GM19328 (cell line): ENCODE measurements around the gene UBL7.

Experiments used
- ATAC-seq: cut with Tn5 transposase; IDR thresholded peaks from one replicate; pipeline ENCODE4 v1.9.1; 2021; ENCODE audit warnings: mild to moderate bottlenecking, moderate library complexity; ENCODE audit not compliant: unreplicated experiment

Gene UBL7

DNA sequence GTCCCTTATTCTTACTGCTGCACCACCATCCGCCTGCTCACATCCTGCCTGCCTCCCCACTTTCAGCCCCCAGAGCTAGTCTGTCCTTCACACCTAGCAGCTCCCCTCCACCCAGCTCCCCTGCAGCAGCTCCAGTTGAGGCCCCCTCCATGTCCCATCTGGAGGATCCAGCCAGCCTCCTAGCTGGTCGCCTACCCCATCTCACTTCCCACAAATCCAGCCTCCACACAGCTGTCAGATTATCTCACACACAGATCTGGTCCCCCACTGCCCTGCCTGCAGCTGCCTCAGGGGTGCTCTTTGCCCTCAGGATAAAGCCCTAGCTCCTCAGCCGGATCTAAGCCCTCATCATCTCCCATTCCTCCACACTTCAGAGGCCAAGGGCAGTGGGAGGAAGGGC lies 18.4 kb downstream of the UBL7 start:
- no peak for ATAC-seq

DNA sequence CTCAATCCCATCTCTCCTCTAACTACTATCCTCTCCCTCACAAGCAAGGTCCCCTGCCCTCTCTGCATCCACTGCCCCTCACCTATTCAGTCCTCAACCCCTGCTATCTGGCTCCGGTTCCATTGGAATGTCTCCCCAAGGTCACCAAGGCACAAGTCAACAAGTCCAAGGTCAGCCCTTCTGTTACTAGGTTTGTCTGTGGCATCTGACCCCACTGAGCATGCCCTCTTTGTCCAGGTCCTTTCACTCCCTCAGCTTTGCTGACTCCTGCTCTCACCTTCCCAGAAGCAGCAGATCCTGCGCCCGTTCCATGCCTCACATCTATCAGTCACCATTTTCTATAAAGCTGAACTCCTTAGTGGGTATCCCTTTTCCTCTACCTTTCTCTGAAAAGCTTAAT lies 18.9 kb downstream of the UBL7 start:
- no peak for ATAC-seq

DNA sequence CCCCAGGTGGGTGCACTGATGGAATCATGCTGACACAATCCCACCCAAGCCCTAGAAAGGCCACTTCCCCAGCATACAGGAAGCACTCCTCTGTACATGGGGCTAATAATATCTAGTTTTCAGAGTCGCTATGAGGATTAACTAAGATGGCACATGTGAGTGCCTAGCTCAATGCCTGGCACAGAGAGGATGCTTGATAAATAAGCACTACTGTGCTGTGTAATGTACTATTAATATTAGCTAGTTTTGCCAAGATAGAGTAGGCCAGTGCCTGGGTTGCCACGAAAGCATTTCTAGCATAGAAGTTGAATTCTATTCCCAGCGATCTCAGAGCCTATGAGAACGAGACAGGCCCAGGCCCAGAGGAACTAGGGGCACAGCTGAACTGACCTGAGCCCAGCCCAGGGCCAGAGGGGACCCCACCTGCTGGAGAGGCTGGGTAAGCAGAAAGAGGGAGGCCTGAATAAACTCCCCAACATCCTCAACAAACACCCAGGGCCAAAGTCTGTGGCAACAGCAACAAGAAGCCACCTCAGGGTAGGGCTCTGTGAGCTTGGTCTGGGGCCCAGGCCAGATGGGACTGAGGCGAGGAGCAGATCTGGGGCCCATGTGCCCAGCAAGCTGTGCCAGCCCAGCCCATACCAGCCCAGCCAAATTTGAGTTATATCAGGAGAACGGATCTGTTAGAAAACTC lies 19.6 kb downstream of the UBL7 start:
- no peak for ATAC-seq

DNA sequence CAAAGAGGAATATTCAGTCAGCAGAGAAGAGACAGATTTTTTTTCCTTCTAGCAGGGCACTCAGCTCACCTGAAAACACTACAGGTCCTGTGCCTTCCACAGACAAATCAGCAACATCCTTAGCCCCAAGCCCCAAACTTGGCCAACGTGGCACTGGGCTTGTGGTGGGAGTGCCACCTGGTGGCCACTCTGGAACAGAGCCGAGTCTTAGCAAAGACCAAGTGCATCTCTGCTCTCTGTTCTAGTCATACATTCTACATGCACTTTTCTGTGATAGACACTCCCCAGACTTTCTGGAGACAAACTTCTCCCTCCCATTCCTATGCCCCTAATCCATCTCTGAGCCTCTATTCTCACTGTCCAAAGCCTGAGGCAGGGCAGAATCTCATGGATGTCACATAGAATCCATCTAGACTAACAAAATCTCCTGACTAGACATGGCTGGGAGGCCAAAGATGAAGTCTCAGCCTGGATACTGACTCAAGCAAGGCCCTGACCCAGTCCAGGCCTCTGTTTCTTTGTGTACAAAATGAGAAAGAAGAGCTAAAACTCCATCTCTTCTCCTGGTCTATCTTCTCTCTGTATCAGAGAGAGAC lies 22.1 kb downstream of the UBL7 start:
- ATAC-seq, result no peak

DNA sequence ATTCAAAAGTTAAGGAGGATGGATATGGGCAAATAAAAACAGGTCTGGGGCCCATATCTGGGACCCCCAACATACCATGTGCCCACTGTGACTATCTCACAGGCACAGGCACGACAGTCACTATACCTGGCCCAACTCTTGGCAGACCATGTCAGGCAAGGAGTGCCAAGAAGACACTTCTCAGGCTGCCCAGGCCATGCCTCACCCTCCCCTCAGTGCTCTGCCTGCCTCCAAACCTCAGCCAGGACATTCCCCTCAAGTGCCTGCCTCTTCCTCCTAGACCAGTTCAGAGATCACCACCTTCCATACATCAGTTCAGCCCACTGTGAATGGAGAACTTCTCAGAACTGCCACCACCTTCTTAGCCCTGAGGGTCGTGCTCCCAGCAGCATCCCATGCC lies 22.8 kb downstream of the UBL7 start:
- ATAC-seq, result no peak

DNA sequence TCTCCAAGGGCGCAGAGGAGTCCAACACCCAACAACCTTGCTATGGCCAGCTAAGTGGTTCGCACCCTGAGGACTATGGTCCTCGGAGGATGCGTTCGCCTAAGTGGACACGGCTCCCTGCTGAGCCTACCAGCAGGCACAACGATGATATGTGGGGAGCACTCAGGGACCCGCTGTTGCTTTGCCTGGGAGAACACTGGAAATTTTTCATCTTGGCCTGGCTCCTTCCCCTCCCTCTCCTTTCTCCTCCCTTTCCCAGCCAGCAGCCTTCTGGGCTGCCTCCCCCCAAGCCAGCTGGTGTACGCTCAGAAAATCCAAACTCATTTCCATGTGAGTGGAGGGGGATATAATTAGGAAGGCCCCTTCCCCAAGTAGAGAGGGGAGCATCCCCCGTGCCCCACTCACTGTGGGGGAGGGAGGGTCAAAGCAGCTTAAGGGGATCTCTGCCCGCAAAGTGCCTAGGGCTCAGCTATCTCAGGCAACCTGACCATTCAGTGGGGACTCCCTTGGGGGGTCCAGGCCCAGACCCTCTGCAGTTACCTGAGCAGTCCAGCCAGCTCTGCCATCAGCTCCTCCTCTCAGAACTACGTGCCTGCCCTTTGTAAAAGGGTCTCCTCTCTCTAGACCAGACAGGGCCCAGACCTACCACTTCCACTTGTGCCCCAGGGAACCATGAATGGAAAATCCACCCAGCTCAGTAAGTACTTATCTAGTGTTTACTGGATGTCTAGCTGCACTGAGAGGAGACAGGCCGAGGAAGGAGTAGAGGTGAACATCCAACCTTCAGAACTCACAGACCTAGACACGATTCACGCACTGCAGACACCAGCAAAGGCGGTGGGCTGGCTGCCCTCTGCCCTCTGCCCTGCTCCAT lies 26.5 kb downstream of the UBL7 start:
- ATAC-seq, result peak; percentile 18

DNA sequence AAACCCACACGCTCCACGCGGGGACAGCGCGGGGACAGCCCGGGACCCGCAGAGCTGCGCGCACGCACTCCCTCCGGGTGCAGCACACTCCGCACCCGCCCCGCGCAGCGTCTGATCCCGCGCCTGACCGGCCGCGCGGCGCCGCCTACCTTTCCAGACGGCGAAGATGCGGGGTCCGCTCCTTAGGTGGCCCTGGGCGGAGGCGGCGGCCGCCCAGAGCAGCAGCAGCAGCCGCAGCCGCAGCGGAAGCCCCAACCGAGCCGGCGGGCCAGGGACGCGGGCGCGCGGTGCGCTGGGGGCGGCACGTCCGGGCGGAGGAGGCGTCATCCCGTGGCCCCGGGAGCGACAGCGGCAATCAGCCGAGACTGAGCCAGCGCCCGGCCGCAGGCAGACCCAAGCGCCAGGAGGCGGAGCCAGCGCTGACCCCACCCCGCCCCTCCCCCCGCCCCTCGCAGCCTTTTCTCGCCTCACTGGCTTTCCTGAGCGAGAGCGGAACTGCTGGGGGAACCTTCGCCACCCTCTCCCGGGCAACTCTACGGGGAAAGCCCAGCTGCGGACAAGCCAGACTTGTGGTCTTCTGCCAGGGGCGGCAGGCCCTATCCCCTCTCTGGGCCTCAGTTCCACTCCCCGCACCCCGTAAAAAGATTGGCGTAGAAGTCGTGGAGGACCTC lies 27.2 kb downstream of the UBL7 start, which contains the start of gene SEMA7A:
SEMA7A (minus strand) TSS at position 367 of the 671 bp plus-strand sequence; CDS start at position 327, 40 bp downstream.
- ATAC-seq, result peak; percentile 51

DNA sequence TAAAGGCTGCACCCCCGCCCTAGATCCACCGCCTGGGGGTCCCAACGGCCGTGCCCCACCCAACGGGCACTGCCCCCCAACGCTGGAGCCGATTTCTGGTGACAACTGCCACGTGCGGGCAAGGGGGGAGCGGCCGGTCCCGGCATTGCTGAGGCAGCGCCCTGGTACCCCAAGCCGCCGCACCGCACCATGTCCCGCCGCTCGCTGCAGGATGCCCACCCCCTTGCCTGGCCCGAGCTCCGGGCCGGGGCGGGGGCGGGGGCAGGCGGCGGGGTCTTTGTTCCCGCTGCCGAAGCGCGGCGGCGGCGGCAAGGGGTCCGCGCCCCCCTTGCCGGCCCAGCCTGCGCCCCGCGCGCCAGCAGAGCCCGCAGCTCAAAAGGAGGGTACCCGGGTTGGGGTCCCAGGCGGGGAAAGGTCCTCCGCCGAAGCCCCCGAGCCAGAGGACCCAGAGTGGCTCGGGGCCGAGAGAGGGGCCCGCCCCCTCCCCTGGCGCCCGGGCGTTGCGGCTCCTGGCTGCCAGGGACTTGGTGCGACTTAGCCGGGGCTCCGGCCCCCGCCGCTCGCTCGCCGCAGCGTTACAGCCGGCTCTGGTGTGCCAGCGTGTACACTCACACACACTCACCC lies 27.9 kb downstream of the UBL7 start:
- no peak for ATAC-seq

DNA sequence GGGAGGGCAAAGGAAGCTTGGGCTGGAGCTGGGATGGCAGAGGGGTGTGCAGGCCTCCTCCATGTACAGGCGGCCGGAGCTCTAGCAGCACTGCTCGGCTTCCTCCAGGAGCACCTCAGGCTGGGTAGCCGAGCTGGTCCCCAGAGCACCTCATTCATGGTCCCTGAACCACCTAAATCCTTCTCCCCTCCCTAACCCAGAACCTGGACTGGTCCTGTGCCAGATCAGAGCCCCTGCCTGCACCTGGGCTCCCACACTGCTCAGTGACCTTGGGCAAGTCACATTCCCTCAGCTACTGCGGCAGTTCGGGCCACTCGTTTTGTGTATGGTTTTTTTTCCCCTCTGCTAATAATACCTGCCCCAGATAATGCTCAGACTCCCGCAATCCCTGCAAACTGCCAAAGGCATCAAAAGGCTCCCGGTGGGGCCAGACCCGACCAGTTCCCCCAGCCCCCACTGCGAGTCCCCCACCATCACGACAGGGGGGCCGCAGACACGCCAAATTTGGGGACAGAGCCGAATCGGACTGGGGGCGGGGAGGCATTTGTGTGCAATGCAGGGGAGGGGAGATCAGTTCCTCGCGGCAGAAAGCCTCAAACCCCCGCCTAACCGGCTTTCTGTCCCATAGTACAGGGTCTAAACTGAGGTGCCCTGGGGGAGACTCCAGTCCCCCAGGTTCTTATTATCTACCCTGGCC lies 28.5 kb downstream of the UBL7 start:
- ATAC-seq, result no peak

DNA sequence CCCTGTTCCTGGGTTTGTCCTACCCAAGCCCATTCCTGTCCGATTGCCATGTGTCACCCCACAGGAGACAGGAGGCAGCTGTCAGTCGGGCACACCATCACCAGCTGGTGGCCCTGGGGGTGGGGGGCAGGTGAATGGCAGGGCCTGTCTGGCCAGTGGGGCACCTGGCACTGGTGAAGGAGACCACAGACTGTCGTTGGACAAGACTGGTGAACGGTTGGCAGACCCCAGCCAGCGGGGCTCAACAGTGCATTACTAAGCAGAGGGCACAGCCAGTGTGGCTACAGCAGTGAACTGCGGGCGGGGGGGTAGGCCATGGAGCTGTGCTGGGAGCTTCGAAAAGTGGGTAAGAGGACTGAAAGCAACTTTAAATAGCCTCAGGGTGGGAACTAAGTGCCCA lies 29.3 kb downstream of the UBL7 start:
- no peak for ATAC-seq

DNA sequence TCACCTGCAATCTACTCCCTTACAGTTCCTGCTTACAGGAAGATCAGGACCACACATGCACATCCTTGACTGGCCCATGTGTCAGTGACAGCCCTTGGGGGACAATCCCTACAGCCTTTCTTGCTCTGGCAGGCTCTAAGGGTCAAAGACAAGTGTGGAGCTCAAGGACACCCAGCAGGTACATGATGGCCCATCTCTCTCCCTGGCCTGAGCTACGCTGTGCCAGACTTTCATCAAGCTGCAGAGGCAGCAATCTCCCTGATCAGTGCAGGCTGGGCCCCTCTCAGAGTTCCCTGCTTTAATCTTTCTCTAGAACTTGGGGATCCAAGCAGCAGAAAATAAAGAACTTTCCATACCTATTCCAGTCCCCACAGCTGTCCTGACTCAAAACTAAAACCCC lies 29.8 kb downstream of the UBL7 start:
- ATAC-seq, result no peak

DNA sequence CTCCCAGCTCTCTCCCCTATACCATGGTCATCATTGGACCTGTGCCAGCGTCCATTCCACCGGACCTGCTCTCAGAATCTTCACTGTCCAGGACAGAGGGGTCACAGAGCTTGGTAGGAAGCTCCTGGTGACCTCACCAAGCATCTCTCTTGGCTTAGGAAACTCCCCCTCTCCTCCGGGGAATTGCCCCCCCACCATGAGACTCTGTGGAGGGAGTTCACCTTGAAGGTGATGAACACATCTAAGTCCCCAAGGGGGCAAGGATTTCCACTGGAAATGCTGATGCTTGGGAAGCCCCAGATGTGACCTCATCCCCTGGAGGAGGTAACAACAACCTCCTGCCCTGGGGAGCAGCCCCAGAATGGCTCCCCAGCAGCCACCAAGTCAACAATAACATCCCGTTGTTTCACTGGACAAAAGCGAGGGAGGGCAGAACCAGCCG lies 30.4 kb downstream of the UBL7 start:
- ATAC-seq, result no peak

DNA sequence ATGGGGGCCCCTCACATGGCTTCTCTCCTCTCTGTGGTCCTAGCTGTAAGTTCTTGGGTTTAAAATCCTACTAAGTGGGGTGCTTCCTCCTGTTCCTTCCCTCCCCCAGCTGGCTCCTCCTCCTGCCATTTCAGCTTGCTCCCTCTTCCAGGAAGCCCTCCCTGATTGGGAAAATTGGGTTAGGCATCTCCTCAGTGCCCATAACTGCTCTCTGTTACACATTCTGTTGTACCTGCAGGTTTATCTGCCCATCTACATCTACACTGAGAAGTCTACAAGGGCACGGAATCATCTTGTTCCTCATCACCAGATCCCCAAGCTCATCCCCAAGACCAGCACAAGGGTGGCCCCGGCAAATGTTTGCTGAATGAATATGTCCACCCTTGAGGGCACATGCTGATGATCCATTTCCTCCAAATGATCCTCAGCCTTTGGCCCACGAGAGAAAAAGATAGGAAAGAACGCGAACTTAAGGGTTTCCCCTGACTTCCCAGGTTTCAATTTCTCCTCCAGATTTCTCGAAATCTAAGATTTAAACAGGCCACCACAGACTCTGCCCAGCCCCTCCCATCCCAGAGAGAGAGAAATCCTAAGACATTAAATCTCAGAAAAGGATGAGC lies 31.1 kb downstream of the UBL7 start:
- no peak for ATAC-seq

DNA sequence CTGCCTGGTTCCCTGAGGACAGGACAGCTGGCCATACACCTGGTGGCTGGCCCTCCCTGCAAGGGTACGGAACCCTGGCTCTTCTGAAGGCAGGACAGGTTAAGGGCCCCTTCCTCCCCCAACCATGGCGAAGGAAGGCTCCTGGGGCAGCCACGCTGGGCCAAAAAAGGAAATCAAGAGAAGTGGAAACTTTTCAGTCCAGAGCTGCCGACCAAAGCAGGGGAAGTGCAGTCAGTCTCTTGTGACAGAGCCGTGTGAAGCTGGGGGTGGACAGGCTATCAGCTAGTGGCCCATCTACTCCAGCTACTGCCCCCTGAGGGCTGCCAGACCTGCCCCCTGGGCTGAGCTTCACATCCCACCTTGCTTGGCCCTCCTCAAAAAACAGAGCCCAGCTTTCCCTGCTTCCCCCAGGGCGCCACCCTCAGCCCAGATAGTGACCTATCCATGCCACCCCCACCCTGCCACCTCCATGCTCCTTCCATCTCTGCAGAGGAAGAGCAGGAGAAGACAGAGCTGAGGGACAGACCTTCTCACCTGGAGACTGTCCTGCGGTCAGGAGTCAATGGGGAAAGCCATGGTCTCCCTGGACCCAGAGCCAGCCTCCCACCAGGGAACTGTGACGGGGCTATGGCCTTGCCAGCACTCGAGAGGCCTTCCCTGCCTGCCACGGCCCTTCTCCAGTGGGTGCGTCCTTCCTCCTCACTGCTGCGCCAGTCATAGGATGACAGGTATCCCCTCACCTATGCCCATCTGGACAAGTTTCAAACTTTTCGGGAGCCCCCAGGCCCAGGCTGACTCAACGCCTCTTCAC lies 31.8 kb downstream of the UBL7 start:
- no peak for ATAC-seq

DNA sequence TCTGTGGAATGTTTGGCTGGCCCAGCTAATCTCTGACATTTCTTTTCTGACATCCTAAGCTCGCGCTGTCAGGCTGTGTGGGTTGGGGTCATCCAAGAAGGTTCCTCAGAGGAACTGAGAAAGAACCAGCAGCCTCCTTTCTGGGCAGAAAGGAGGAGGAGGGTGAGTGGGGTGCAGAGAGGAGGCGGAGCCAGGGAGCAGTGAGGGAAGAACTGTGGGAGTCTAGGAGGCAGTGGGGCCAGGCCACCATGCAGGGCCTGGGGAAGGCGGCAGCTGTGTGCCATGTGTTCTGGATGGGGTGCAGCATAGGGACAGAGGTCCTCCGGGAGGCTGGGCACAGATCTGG lies 32.5 kb downstream of the UBL7 start:
- ATAC-seq, result no peak

DNA sequence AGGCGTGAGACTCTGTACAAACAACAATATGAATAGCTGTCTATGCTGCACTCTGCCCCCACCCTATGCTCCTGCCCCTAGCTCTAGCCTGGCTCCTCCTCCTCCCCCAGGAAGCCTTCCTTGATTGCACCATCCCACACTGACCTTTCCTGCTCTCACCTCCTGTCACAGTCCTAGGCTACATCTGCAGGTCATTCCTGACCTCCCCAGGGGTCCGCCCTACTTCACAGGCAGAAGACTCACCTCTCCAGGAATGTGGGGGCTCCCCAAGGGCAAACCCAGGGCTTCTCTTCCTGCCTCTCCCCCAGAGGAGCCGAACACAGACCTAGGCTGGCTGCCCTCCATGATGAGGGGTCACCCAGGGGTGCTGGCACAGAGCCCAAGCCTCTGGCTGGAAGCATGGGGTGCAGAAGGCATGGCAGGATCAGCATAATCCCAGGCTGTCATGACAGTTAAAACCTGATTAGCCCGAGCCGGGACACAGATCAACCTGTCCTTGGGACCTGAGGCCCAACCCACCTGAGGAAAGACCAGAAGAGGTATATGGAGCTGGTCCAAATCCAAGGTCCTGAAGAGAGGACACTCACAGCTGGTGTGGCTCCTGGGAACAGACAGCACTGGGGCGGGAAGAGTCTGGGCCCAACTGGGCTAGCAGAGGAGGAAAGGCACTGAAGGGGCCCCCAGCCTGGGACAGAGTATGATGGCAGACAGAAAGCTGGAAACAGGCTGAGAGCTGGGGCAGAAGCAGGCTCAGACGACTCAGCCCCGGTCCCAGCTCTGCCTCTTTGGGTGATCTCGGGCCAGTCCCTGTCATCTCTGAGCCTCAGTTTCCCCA lies 33.1 kb downstream of the UBL7 start:
- no peak for ATAC-seq

DNA sequence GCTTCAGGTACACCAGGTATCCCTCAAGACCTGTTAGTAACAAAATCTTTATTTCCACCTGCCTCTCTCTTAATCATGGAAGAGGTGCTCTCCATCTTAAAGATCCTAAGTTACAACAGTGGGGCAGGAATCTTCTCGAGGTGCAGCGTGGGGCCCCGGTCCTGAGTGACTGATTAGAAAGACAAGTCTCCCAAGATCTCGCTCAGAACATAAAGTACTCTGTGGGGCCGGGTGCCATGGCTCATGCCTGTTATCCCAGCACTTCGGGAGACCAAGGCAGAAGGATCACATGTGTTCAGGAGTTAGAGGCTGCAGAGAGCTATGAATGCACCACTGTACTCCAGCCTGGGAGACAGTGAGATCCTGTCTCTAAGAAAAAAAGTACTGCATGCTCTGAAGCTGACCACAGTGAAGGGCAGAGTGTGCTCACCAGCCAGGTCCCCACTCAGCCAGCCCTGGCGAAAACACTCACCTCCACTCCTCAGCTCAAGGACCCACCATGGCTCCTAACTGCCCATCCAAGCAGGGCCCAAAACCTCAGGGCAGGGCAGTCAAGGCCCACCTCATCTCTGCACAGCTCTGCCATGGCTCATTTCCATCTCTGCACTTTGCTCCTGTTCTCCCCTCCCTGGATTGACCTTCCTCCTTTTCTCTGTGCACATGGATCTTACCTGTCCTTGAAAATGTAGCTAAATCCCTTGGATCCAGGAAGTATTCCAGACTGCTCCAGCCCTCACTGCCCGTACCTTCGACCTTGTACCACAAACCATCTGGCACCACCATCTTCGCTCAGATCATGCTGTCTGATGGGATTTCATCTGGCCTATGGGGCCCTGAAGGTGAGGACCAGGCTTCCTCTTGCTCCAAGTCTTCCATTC lies 34.3 kb downstream of the UBL7 start:
- no peak for ATAC-seq
